A673 (cell line): ENCODE measurements around the gene GYS2. TPM values are rescaled to one million over a fixed set of nuclear protein-coding genes. Genes with fewer than 3 reads are reported as not detected.

Source experiments
- BruUV-seq: library from RNA; stranded (reverse); fragments of 400-500 nt; replicated peaks from 2 replicates; lab custom pipeline; 2021; lab: Mats Ljungman, UMichigan
- CTCF ChIA-PET: fragments of 300-600 bp; sonication (Branson Sonifier 250); formaldehyde crosslinking; loops from one replicate; lab custom pipeline; 2022; ENCODE audit warnings: antibody characterized with exemption; lab: Charles Lee
- POLR2A ChIA-PET: fragments of 300-600 bp; sonication (Branson Sonifier 250); formaldehyde crosslinking; loops from one replicate; lab custom pipeline; 2022; ENCODE audit warnings: antibody characterized with exemption; ENCODE audit not compliant: low non-redundant PET; lab: Charles Lee
- DNase-seq: peaks from one replicate; pipeline ENCODE4 v3.0.0-alpha.2; 2015; ENCODE audit warnings: low spot score
- H3K27ac ChIP-seq: fragments of 200-600 bp; sonication (generic); 2 replicates; pipeline ENCODE4 v1.5.1; 2016; ENCODE audit warnings: mixed run types, low read depth, mild to moderate bottlenecking, mixed read lengths, antibody characterized with exemption, low read length; ENCODE audit not compliant: poor library complexity, severe bottlenecking
- H3K27me3 ChIP-seq: fragments of 200-600 bp; sonication (generic); replicated peaks from 2 replicates; pipeline ENCODE4 v1.6.1; 2017; ENCODE audit warnings: mixed run types, low read depth, mild to moderate bottlenecking, mixed read lengths, antibody characterized with exemption, low read length; ENCODE audit not compliant: insufficient read depth, poor library complexity
- H3K36me3 ChIP-seq: fragments of 200-600 bp; sonication (generic); 2 replicates; pipeline ENCODE4 v1.6.1; 2016; ENCODE audit warnings: mixed run types, mild to moderate bottlenecking, mixed read lengths, antibody characterized with exemption, low read length; ENCODE audit not compliant: insufficient read depth, poor library complexity, severe bottlenecking
- H3K4me1 ChIP-seq: fragments of 200-600 bp; sonication (generic); 2 replicates; pipeline ENCODE4 v1.6.1; 2017; ENCODE audit warnings: mixed run types, mild to moderate bottlenecking, mixed read lengths, antibody characterized with exemption, low read length; ENCODE audit not compliant: insufficient read depth, poor library complexity, severe bottlenecking
- H3K4me3 ChIP-seq: fragments of 200-600 bp; sonication (generic); 2 replicates; pipeline ENCODE4 v1.5.1; 2016; ENCODE audit warnings: low read depth, mixed run types, mild to moderate bottlenecking, mixed read lengths, low read length; ENCODE audit not compliant: poor library complexity, severe bottlenecking
- H3K9me3 ChIP-seq: fragments of 200-600 bp; sonication (generic); 2 replicates; pipeline ENCODE4 v1.6.1; 2016; ENCODE audit warnings: mixed run types, low read depth, mild to moderate bottlenecking, mixed read lengths, antibody characterized with exemption, low read length; ENCODE audit not compliant: poor library complexity, severe bottlenecking
- EZH2 ChIP-seq: fragments of 200-600 bp; sonication (generic); IDR thresholded peaks from 2 replicates; pipeline ENCODE4 v1.6.1; 2017; ENCODE audit warnings: borderline replicate concordance, low read depth, mild to moderate bottlenecking, mixed read lengths, antibody characterized with exemption, low read length; ENCODE audit not compliant: poor library complexity, severe bottlenecking
- intact Hi-C: fragments of 100-400 bp; cut with micrococcal nuclease; formaldehyde crosslinking; loops from one replicate; pipeline ENCODE4 v1.10.0; 2022; ENCODE audit not compliant: unreplicated experiment
- total RNA-seq: library from RNA; stranded (reverse); gene quantifications from 2 replicates; pipeline ENCODE4 v1.2.3, GENCODE V29; 2021
- TF ChIP-seq, protein P1 (sequence below): fragments of 300-800, 200-600 bp; sonication (generic); conservative IDR thresholded peaks from 2 replicates; pipeline ENCODE4 v1.5.1; 2017; ENCODE audit warnings: low read depth, mild to moderate bottlenecking, antibody characterized with exemption, low read length, moderate library complexity, mixed read lengths

GYS2 gene
- total RNA-seq, 1 experiment from 2014 or later: 0.11 TPM

DNA sequence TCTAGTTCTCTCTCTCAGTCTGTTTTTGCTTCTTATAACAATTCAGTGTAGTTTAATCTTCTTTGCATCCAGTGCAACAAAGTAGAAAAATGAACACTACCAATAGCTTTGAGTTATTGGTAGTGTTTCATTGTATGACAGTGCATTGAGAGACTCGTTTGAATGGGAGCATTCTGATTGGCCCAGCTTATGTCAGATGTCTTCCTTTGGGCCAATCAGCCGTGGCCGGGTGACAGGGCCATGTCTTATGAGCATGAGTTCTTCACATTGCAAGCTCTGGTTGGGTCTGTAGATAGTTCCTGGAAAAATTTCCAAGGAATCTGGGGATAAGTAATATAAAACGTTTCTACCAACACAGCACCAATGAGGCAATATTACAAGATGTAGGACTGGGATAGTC lies 36.5 kb downstream of the GYS2 start:
- TF ChIP-seq EZH2: no peak
- intact Hi-C loops: no loop called here
- DNase-seq: no peak
- Histone ChIP-seq H3K4me3 (no peak overlapping the region), H3K4me1 (no peaks in the 10 kb centered on the region), H3K27me3 (no peaks in the 10 kb centered on the region), H3K36me3 (no peaks in the 10 kb centered on the region), H3K9me3 (no peaks in the 10 kb centered on the region), H3K27ac (no peak overlapping the region)
- ChIA-PET CTCF (no interaction called here), POLR2A (no interaction called here)
- no TSS peak for BruUV-seq

DNA sequence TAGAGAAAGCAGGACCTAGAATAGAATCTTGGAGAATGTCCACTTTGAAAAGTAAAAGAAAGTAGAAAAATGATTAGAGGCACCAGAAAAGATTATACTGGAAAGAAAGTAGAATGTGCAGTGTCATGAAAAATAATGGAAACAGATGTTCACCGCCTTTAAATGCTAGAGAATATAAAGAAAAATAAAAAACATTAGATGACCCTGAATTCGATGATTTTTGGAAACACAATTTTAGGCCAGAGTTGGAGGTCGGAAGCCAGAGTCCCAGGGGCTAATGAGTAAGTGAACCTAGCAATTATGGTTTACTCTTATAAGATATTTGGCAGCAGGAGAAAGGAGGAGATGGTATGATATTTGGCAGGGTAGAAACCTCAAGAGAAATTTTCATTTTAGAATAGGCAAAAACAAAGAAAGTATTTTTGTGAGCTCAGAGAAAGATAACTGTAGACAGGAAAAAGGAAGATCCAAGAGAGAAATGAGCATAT lies 37.7 kb downstream of the GYS2 start:
- no peak for DNase-seq
- no peak for TF ChIP-seq EZH2
- TF ChIP-seq, protein P1, sequence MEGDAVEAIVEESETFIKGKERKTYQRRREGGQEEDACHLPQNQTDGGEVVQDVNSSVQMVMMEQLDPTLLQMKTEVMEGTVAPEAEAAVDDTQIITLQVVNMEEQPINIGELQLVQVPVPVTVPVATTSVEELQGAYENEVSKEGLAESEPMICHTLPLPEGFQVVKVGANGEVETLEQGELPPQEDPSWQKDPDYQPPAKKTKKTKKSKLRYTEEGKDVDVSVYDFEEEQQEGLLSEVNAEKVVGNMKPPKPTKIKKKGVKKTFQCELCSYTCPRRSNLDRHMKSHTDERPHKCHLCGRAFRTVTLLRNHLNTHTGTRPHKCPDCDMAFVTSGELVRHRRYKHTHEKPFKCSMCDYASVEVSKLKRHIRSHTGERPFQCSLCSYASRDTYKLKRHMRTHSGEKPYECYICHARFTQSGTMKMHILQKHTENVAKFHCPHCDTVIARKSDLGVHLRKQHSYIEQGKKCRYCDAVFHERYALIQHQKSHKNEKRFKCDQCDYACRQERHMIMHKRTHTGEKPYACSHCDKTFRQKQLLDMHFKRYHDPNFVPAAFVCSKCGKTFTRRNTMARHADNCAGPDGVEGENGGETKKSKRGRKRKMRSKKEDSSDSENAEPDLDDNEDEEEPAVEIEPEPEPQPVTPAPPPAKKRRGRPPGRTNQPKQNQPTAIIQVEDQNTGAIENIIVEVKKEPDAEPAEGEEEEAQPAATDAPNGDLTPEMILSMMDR: no peak
- CTCF ChIA-PET: no interaction called here
- H3K4me3 ChIP-seq: no peak overlapping the region
- POLR2A ChIA-PET: no interaction called here
- no peaks in the 10 kb centered on the region for H3K27me3 ChIP-seq
- no TSS peak for BruUV-seq
- H3K36me3 ChIP-seq: no peaks in the 10 kb centered on the region
- intact Hi-C loops: no loop called here
- no peaks in the 10 kb centered on the region for H3K9me3 ChIP-seq
- H3K27ac ChIP-seq: no peak overlapping the region
- no peaks in the 10 kb centered on the region for H3K4me1 ChIP-seq

DNA sequence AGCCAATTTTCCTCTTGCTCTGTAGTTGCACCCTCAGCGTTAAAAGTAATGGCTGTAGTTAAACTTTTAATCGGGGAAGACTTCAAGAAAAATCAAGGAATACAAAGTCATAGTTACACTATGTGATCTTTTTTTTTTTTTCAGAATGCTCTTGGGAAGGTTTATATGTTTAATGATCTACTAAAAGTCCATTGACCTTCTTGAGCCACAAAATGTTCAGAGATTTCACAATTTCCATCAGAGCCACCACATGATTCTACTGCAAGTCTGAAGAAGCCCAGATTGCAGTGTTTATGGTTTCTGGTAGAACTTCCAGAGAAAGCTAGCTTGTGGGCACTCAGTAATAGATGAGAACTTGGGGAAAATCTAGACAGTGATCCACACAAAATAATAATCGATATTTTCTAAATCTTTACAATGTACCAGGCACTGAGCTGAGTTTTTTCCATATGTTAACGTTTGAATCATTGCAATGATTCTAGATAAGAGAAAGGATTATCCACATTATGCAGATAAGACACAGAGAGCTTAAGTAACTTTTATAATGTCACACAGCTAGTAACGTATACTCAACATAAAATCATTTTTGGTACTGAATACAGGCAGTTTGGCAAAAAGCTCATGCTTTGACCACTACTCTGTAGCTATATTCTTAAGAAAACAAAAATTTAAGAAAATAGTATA lies 38.3 kb downstream of the GYS2 start:
- Histone ChIP-seq H3K36me3 (no peaks in the 10 kb centered on the region), H3K9me3 (no peaks in the 10 kb centered on the region), H3K27me3 (no peaks in the 10 kb centered on the region), H3K27ac (no peak overlapping the region), H3K4me1 (no peaks in the 10 kb centered on the region), H3K4me3 (no peak overlapping the region)
- ChIA-PET POLR2A (no interaction called here), CTCF (no interaction called here)
- intact Hi-C loops: no loop called here
- BruUV-seq: no TSS peak
- no peak for DNase-seq
- TF ChIP-seq EZH2: no peak
- TF ChIP-seq, protein P1: no peak

DNA sequence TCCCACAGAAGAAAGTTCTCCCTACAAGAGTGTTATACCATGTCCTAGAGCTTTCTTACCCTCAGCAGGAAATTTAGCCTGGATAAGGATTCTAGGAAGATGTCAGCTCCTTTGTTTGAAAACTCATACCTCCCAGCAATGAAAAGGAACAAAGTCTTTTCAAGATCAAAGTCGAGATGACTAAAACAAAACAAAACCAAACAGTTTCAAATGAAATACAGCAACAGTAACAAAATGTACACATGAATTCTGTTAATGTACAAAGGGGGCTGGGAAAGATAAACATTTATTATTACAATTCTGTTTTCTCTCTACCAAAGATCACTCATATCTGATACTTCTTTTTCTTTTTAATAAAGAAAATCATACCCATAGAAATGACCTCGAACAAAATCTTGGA lies 41.8 kb downstream of the GYS2 start:
- Histone ChIP-seq H3K36me3 (no peaks in the 10 kb centered on the region), H3K4me3 (no peak overlapping the region), H3K4me1 (no peaks in the 10 kb centered on the region), H3K9me3 (no peaks in the 10 kb centered on the region), H3K27ac (no peak overlapping the region), H3K27me3 (no peaks in the 10 kb centered on the region)
- ChIA-PET POLR2A (no interaction called here), CTCF (no interaction called here)
- no peak for DNase-seq
- BruUV-seq: no TSS peak
- intact Hi-C loops: no loop called here
- no peak for TF ChIP-seq EZH2
- TF ChIP-seq, protein P1: no peak
